OCI-LY1 (cell line): ENCODE measurements around the gene RSPRY1.

Source experiments
- EZH2 ChIP-seq: fragments of 200-600 bp; sonication (generic), shearing (Covaris generic); IDR thresholded peaks from 2 replicates; pipeline ENCODE4 v1.8.0; 2017; ENCODE audit warnings: borderline replicate concordance, mixed run types, mild to moderate bottlenecking, antibody characterized with exemption, low read length, moderate library complexity, mixed read lengths
- TF ChIP-seq, protein P1 (sequence below): fragments of 200-600 bp; sonication (generic), shearing (Covaris generic); IDR thresholded peaks from 2 replicates; pipeline ENCODE4 v1.5.1; 2017; ENCODE audit warnings: mild to moderate bottlenecking, antibody characterized with exemption, low read length, moderate library complexity, mixed read lengths

GRCh38 chr16:57143149-57143921, 42.8 kb upstream of the RSPRY1 start:
- TF ChIP-seq, protein P1, sequence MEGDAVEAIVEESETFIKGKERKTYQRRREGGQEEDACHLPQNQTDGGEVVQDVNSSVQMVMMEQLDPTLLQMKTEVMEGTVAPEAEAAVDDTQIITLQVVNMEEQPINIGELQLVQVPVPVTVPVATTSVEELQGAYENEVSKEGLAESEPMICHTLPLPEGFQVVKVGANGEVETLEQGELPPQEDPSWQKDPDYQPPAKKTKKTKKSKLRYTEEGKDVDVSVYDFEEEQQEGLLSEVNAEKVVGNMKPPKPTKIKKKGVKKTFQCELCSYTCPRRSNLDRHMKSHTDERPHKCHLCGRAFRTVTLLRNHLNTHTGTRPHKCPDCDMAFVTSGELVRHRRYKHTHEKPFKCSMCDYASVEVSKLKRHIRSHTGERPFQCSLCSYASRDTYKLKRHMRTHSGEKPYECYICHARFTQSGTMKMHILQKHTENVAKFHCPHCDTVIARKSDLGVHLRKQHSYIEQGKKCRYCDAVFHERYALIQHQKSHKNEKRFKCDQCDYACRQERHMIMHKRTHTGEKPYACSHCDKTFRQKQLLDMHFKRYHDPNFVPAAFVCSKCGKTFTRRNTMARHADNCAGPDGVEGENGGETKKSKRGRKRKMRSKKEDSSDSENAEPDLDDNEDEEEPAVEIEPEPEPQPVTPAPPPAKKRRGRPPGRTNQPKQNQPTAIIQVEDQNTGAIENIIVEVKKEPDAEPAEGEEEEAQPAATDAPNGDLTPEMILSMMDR, result no peak
- no peak for TF ChIP-seq EZH2
